Measurements from ENCODE around the gene MYO1F. TPM values are rescaled to one million over a fixed set of nuclear protein-coding genes. Genes with fewer than 3 reads are reported as not detected.

The MYO1F gene
- total RNA-seq, 2 donors from 2014 or later = 68.7 to 134 TPM

GRCh38 chr19:8490873-8491272, 86.4 kb downstream of the MYO1F start:
- Mint-ChIP-seq H3K9me3 (no peaks in the 10 kb centered on the region), H3K4me3 (no peak overlapping the region), H3K27me3 (no peaks in the 10 kb centered on the region), H3K36me3 (ENCODE audit: low read depth) (peaks cover 45% of the 10 kb centered on the region), H3K4me1 (peaks cover 21% of the 10 kb centered on the region), H3K27ac (peak overlapping the region; percentile 66)
- no peak for ATAC-seq (replicated peaks)

GRCh38 chr19:8490395-8490760, 86.9 kb downstream of the MYO1F start:
- no peak for ATAC-seq (replicated peaks)
- Mint-ChIP-seq H3K27ac (peak overlapping the region; percentile 66), H3K36me3 (ENCODE audit: low read depth) (peaks cover 50% of the 10 kb centered on the region), H3K4me1 (peaks cover 21% of the 10 kb centered on the region), H3K9me3 (no peaks in the 10 kb centered on the region), H3K27me3 (no peaks in the 10 kb centered on the region), H3K4me3 (no peak overlapping the region)

- Mint-ChIP-seq H3K9me3 (no peaks in the 10 kb centered on the region), H3K4me1 (peaks cover 21% of the 10 kb centered on the region), H3K27me3 (no peaks in the 10 kb centered on the region), H3K36me3 (ENCODE audit: low read depth) (peaks cover 56% of the 10 kb centered on the region), H3K4me3 (no peak overlapping the region), H3K27ac (no peak overlapping the region)
- no peak for ATAC-seq (replicated peaks)
Observed at GRCh38 chr19:8489561-8490394, 87.5 kb downstream of the MYO1F start.

GRCh38 chr19:8488365-8488764, 88.9 kb downstream of the MYO1F start:
- peaks cover 21% of the 10 kb centered on the region for H3K4me1 Mint-ChIP-seq
- H3K4me3 Mint-ChIP-seq = peak overlapping the region; percentile 67
- no peaks in the 10 kb centered on the region for H3K9me3 Mint-ChIP-seq
- H3K36me3 Mint-ChIP-seq (ENCODE audit: low read depth) = peaks cover 70% of the 10 kb centered on the region
- peak overlapping the region; percentile 88 for H3K27ac Mint-ChIP-seq
- no peak for ATAC-seq (replicated peaks)
- H3K27me3 Mint-ChIP-seq = no peaks in the 10 kb centered on the region

- Mint-ChIP-seq H3K27me3 (no peaks in the 10 kb centered on the region), H3K4me1 (peaks cover 21% of the 10 kb centered on the region), H3K27ac (peak overlapping the region; percentile 88), H3K4me3 (peak overlapping the region; percentile 67), H3K36me3 (ENCODE audit: low read depth) (peaks cover 81% of the 10 kb centered on the region), H3K9me3 (no peaks in the 10 kb centered on the region)
- peak; percentile 95 for ATAC-seq (replicated peaks)
Observed at GRCh38 chr19:8487137-8487851, 89.9 kb downstream of the MYO1F start.

GRCh38 chr19:8486661-8487136, 90.5 kb downstream of the MYO1F start:
- peak; percentile 0 for ATAC-seq (replicated peaks)
- Mint-ChIP-seq H3K9me3 (no peaks in the 10 kb centered on the region), H3K4me1 (peaks cover 22% of the 10 kb centered on the region), H3K27ac (peak overlapping the region; percentile 88), H3K27me3 (no peaks in the 10 kb centered on the region), H3K36me3 (ENCODE audit: low read depth) (peaks cover 86% of the 10 kb centered on the region), H3K4me3 (peak overlapping the region; percentile 67)

- Mint-ChIP-seq H3K9me3 (no peaks in the 10 kb centered on the region), H3K4me3 (peak overlapping the region; percentile 67), H3K4me1 (peaks cover 31% of the 10 kb centered on the region), H3K27ac (peak overlapping the region; percentile 88), H3K27me3 (no peaks in the 10 kb centered on the region), H3K36me3 (ENCODE audit: low read depth) (peaks cover 96% of the 10 kb centered on the region)
- no peak for ATAC-seq (replicated peaks)
Observed at GRCh38 chr19:8485561-8486371, 91.5 kb downstream of the MYO1F start.

GRCh38 chr19:8484331-8484894, 92.8 kb downstream of the MYO1F start:
- Mint-ChIP-seq H3K4me1 (peaks cover 33% of the 10 kb centered on the region), H3K36me3 (ENCODE audit: low read depth) (peaks cover 95% of the 10 kb centered on the region), H3K4me3 (no peak overlapping the region), H3K27me3 (no peaks in the 10 kb centered on the region), H3K9me3 (no peaks in the 10 kb centered on the region), H3K27ac (no peak overlapping the region)
- no peak for ATAC-seq (replicated peaks)

GRCh38 chr19:8483165-8483564, 94.1 kb downstream of the MYO1F start:
- H3K27me3 Mint-ChIP-seq = no peaks in the 10 kb centered on the region
- no peaks in the 10 kb centered on the region for H3K9me3 Mint-ChIP-seq
- peaks cover 95% of the 10 kb centered on the region for H3K36me3 Mint-ChIP-seq (ENCODE audit: low read depth)
- no peak for ATAC-seq (replicated peaks)
- H3K4me3 Mint-ChIP-seq = no peak overlapping the region
- peak overlapping the region; percentile 18 for H3K27ac Mint-ChIP-seq
- peaks cover 34% of the 10 kb centered on the region for H3K4me1 Mint-ChIP-seq

GRCh38 chr19:8482696-8483095, 94.5 kb downstream of the MYO1F start:
- Mint-ChIP-seq H3K4me1 (peaks cover 33% of the 10 kb centered on the region), H3K27ac (peak overlapping the region; percentile 18), H3K9me3 (no peaks in the 10 kb centered on the region), H3K36me3 (ENCODE audit: low read depth) (peaks cover 95% of the 10 kb centered on the region), H3K27me3 (no peaks in the 10 kb centered on the region), H3K4me3 (no peak overlapping the region)
- ATAC-seq (replicated peaks) = no peak

- Mint-ChIP-seq H3K36me3 (ENCODE audit: low read depth) (peaks cover 95% of the 10 kb centered on the region), H3K4me3 (no peak overlapping the region), H3K27ac (peak overlapping the region; percentile 52), H3K4me1 (peaks cover 23% of the 10 kb centered on the region), H3K9me3 (no peaks in the 10 kb centered on the region), H3K27me3 (no peaks in the 10 kb centered on the region)
- ATAC-seq (replicated peaks) = no peak
Observed at GRCh38 chr19:8481616-8482015, 95.6 kb downstream of the MYO1F start.

- H3K36me3 Mint-ChIP-seq (ENCODE audit: low read depth) = peaks cover 95% of the 10 kb centered on the region
- no peak for ATAC-seq (replicated peaks)
- H3K4me3 Mint-ChIP-seq = no peak overlapping the region
- no peaks in the 10 kb centered on the region for H3K27me3 Mint-ChIP-seq
- H3K27ac Mint-ChIP-seq = peak overlapping the region; percentile 52
- H3K4me1 Mint-ChIP-seq = peaks cover 20% of the 10 kb centered on the region
- H3K9me3 Mint-ChIP-seq = no peaks in the 10 kb centered on the region
Observed at GRCh38 chr19:8481201-8481600, 96.0 kb downstream of the MYO1F start.

GRCh38 chr19:8478598-8478997, 98.6 kb downstream of the MYO1F start:
- H3K9me3 Mint-ChIP-seq = no peaks in the 10 kb centered on the region
- H3K27me3 Mint-ChIP-seq = no peaks in the 10 kb centered on the region
- H3K4me1 Mint-ChIP-seq = peaks cover 25% of the 10 kb centered on the region
- peak overlapping the region; percentile 71 for H3K27ac Mint-ChIP-seq
- no peak for ATAC-seq (replicated peaks)
- H3K4me3 Mint-ChIP-seq = no peak overlapping the region
- peaks cover 95% of the 10 kb centered on the region for H3K36me3 Mint-ChIP-seq (ENCODE audit: low read depth)

- Mint-ChIP-seq H3K4me1 (peaks cover 28% of the 10 kb centered on the region), H3K9me3 (no peaks in the 10 kb centered on the region), H3K4me3 (no peak overlapping the region), H3K27ac (peak overlapping the region; percentile 71), H3K27me3 (no peaks in the 10 kb centered on the region), H3K36me3 (ENCODE audit: low read depth) (peaks cover 95% of the 10 kb centered on the region)
- no peak for ATAC-seq (replicated peaks)
Observed at GRCh38 chr19:8477889-8478288, 99.4 kb downstream of the MYO1F start.

Measured in activated T-helper 17 cell treated with anti-CD3 and anti-CD28 coated beads, Interleukin-2, amount 50 U/mL, for 72 hours (primary cell).